ENCODE results near the gene LRP1-AS. TPM values are rescaled to one million over a fixed set of nuclear protein-coding genes. Genes with fewer than 3 reads are reported as not detected.

LRP1-AS gene
- total RNA-seq, 1 experiment from 2014 or later, result not detected

- no peak for TF ChIP-seq PRDM15 (CRISPR knock-in tag; IDR thresholded peaks at IDR 0.05)
- TF ChIP-seq FOXP4 (CRISPR knock-in tag; IDR thresholded peaks at IDR 0.05), result no peak
- TF ChIP-seq ZNF416 (CRISPR knock-in tag; IDR thresholded peaks at IDR 0.05), result no peak
- TF ChIP-seq ZBTB43 (CRISPR knock-in tag; IDR thresholded peaks at IDR 0.05), result no peak
- no peak for TF ChIP-seq JAZF1 (CRISPR knock-in tag; IDR thresholded peaks at IDR 0.05)
Measured at GRCh38 chr12:57099047-57099714, 48.2 kb downstream of the LRP1-AS start (continued).

- Mint-ChIP-seq H3K27ac (no peak overlapping the region), H3K4me3 (no peak overlapping the region), H3K4me1 (peaks cover 17% of the 10 kb centered on the region), H3K9me3 (no peaks in the 10 kb centered on the region), H3K27me3 (ENCODE audit: low read depth) (no peaks in the 10 kb centered on the region), H3K36me3 (peaks cover 30% of the 10 kb centered on the region)
- ChIA-PET CTCF (interaction anchor here (0.7 to 6.5 kb wide), 4 partner anchors 11 to 29 kb away, joined by 3 to 46 read pairs (median 3); partner anchors contain the start of gene STAT6), POLR2A (interaction anchor here (1.4 kb wide), 1 partner anchor 12 kb away, joined by 4 read pairs; the partner anchor contains the start of gene STAT6)
- TF ChIP-seq MLX (CRISPR knock-in tag; IDR thresholded peaks at IDR 0.05) (no peak), SMAD3 (CRISPR knock-in tag; IDR thresholded peaks at IDR 0.05; ENCODE audit: borderline replicate concordance) (no peak), CDX4 (CRISPR knock-in tag; IDR thresholded peaks at IDR 0.05; ENCODE audit: borderline replicate concordance) (no peak), CTCF (IDR thresholded peaks at IDR 0.05) (no peak), ZNF425 (CRISPR knock-in tag; conservative IDR thresholded peaks at IDR 0.05) (no peak), IRF1 (CRISPR knock-in tag; IDR thresholded peaks at IDR 0.05) (no peak), NFE2L1 (CRISPR knock-in tag; IDR thresholded peaks at IDR 0.05) (no peak), STAT6 (CRISPR knock-in tag; conservative IDR thresholded peaks at IDR 0.05; ENCODE audit: low read depth) (no peak), ZNF121 (CRISPR knock-in tag; IDR thresholded peaks at IDR 0.05) (no peak), ZBTB43 (CRISPR knock-in tag; IDR thresholded peaks at IDR 0.05) (no peak), RORB (CRISPR knock-in tag; IDR thresholded peaks at IDR 0.05) (no peak)
- no peak for DNase-seq (ENCODE audit: low spot score)
- ATAC-seq, result no peak
Measured at GRCh38 chr12:57098546-57098945, 48.9 kb downstream of the LRP1-AS start.

All from WTC11 (cell line).